Measurements from ENCODE around the gene L3HYPDH.

GRCh38 chr14:59464486-59465315, 19.5 kb downstream of the L3HYPDH start:
- TF ChIP-seq POLR2AphosphoS5 (IDR thresholded peaks at IDR 0.05; ENCODE audit: insufficient read depth in 1 of 2, low read depth in 1 of 2): no peak
- no peak for TF ChIP-seq CTCF (IDR thresholded peaks at IDR 0.05)

Measured in vagina (tissue), 2 donors.